Measurements from ENCODE around the gene HIRA. TPM values are rescaled to one million over a fixed set of nuclear protein-coding genes. Genes with fewer than 3 reads are reported as not detected.

The HIRA gene
- total RNA-seq, 4 donors from 2014 or later: 14.8 to 23.0 (median 17.2) TPM

- no peak for TF ChIP-seq CTCF (IDR thresholded peaks at IDR 0.05; ENCODE audit: low read depth)
Measured at GRCh38 chr22:19375435-19375834, 56.1 kb downstream of the HIRA start.

GRCh38 chr22:19374410-19374809, 57.1 kb downstream of the HIRA start:
- no peak for TF ChIP-seq CTCF (IDR thresholded peaks at IDR 0.05; ENCODE audit: low read depth)

GRCh38 chr22:19373450-19373849, 58.1 kb downstream of the HIRA start:
- no peak for TF ChIP-seq CTCF (IDR thresholded peaks at IDR 0.05; ENCODE audit: low read depth)

GRCh38 chr22:19371893-19372292, 59.6 kb downstream of the HIRA start:
- no peak for TF ChIP-seq CTCF (IDR thresholded peaks at IDR 0.05; ENCODE audit: low read depth)

- no peak for TF ChIP-seq CTCF (IDR thresholded peaks at IDR 0.05; ENCODE audit: low read depth)
Measured at GRCh38 chr22:19368876-19369275, 62.7 kb downstream of the HIRA start.

GRCh38 chr22:19367763-19368367, 63.7 kb downstream of the HIRA start:
- TF ChIP-seq CTCF (IDR thresholded peaks at IDR 0.05; ENCODE audit: low read depth): no peak

GRCh38 chr22:19361501-19362103, 69.9 kb downstream of the HIRA start:
- TF ChIP-seq CTCF (IDR thresholded peaks at IDR 0.05; ENCODE audit: low read depth): no peak
